SK-N-SH (cell line): ENCODE data around the gene NRN1L. TPM values are rescaled to one million over a fixed set of nuclear protein-coding genes. Genes with fewer than 3 reads are reported as not detected.

Source experiments
- CTCF ChIA-PET: fragments of 300-600, 350-600 bp; formaldehyde crosslinking; extraction: SDS; loops from one replicate; lab custom pipeline; 2021; lab: Yijun Ruan, JAX
- POLR2A ChIA-PET: fragments of 350-600 bp; sonication (Branson Sonifier 250); formaldehyde crosslinking; extraction: SDS; loops from one replicate; lab custom pipeline; 2020; ENCODE audit warnings: antibody characterized with exemption, inconsistent platforms; lab: Yijun Ruan, JAX
- DNase-seq: peaks from one replicate; pipeline ENCODE4 v3.0.0; 2012
- H2AFZ ChIP-seq: fragments of 200-600 bp; sonication (generic); 2 replicates; pipeline ENCODE4 v1.8.1; 2016; ENCODE audit warnings: antibody characterized with exemption, mild to moderate bottlenecking, low read depth
- H3F3A ChIP-seq: fragments of 200-600 bp; sonication (generic); replicated peaks from 2 replicates; pipeline ENCODE3; 2016; ENCODE audit warnings: antibody characterized with exemption, mild to moderate bottlenecking; ENCODE audit not compliant: insufficient read depth
- H3K27ac ChIP-seq, 2 experiments: fragments of 200-500 bp in 1 of 2; fragments of 200-600 bp in 1 of 2; sonication (Bioruptor generic) in 1 of 2; sonication (generic), shearing (Covaris generic) in 1 of 2; 2 replicates each; pipeline versions ENCODE4 v1.5.1 to v1.6.1; 2014 to 2016; ENCODE audit warnings: low read depth in 2 of 2, inconsistent platforms in 1 of 2, low read length in 1 of 2, mild to moderate bottlenecking in 1 of 2, mixed read lengths in 1 of 2
- H3K27me3 ChIP-seq: fragments of 200-600 bp; sonication (generic), shearing (Covaris generic); 2 replicates; pipeline ENCODE4 v1.6.1; 2016; ENCODE audit warnings: mixed run types; ENCODE audit not compliant: insufficient read depth
- H3K36me3 ChIP-seq, 2 experiments: fragments of 200-500 bp in 1 of 2; fragments of 200-600 bp in 1 of 2; sonication (Bioruptor generic) in 1 of 2; sonication (generic) in 1 of 2; replicated peaks in 1 of 2; 2 replicates each; pipeline versions ENCODE3 to v1.5.1; 2014 to 2016; ENCODE audit warnings: low read length in 1 of 2, mild to moderate bottlenecking in 1 of 2; ENCODE audit not compliant: insufficient read depth in 2 of 2, control insufficient read depth in 1 of 2
- H3K4me1 ChIP-seq, 2 experiments: fragments of 200-500 bp in 1 of 2; fragments of 200-600 bp in 1 of 2; sonication (Bioruptor generic) in 1 of 2; sonication (generic), shearing (Covaris generic) in 1 of 2; 2 replicates each; pipeline versions ENCODE4 v1.5.1 to v1.6.1; 2014 to 2016; ENCODE audit warnings: low read depth in 1 of 2, low read length in 1 of 2, mixed run types in 1 of 2; ENCODE audit not compliant: insufficient read depth in 2 of 2, control insufficient read depth in 1 of 2
- H3K4me2 ChIP-seq: fragments of 200-600 bp; sonication (generic), shearing (Covaris generic); 2 replicates; pipeline ENCODE4 v1.6.1; 2017; ENCODE audit warnings: mixed run types
- H3K4me3 ChIP-seq, 2 experiments: fragments of 200-500 bp in 1 of 2; fragments of 200-600 bp in 1 of 2; sonication (Bioruptor generic) in 1 of 2; sonication (generic), shearing (Covaris generic) in 1 of 2; 2 replicates each; pipeline versions ENCODE4 v1.5.1 to v1.8.1; 2014 to 2016; ENCODE audit warnings: low read depth in 2 of 2, inconsistent platforms in 1 of 2, low read length in 1 of 2, mild to moderate bottlenecking in 1 of 2, mixed read lengths in 1 of 2, moderate library complexity in 1 of 2
- H3K79me2 ChIP-seq: fragments of 200-600 bp; sonication (generic); 2 replicates; pipeline ENCODE4 v1.8.1; 2017; ENCODE audit warnings: mild to moderate bottlenecking; ENCODE audit not compliant: insufficient read depth
- H3K9ac ChIP-seq: fragments of 200-600 bp; sonication (generic); 2 replicates; pipeline ENCODE4 v1.6.1; 2017; ENCODE audit warnings: mixed run types
- H3K9me2 ChIP-seq: fragments of 200-600 bp; sonication (generic); 2 replicates; pipeline ENCODE4 v1.6.1; 2017; ENCODE audit warnings: mixed run types
- H3K9me3 ChIP-seq: fragments of 200-600 bp; sonication (generic); 2 replicates; pipeline ENCODE4 v1.6.1; 2017; ENCODE audit warnings: mixed run types, mild to moderate bottlenecking, moderate library complexity
- H4K20me1 ChIP-seq: fragments of 200-600 bp; sonication (generic); 2 replicates; pipeline ENCODE4 v1.6.1; 2017; ENCODE audit warnings: mild to moderate bottlenecking, mixed run types; ENCODE audit not compliant: insufficient read depth
- ELF1 ChIP-seq: IDR thresholded peaks from 2 replicates; pipeline ENCODE4 v1.4.0; 2012
- EP300 ChIP-seq, 2 experiments: IDR thresholded peaks; 2 replicates each; pipeline versions ENCODE4 v1.4.0 to v1.6.1; 2012; ENCODE audit warnings: borderline replicate concordance in 1 of 2, low read depth in 1 of 2, low read length in 1 of 2
- FOSL2 ChIP-seq: IDR thresholded peaks from 2 replicates; pipeline ENCODE4 v1.4.0; 2012; ENCODE audit warnings: low read depth, mild to moderate bottlenecking, moderate library complexity, borderline replicate concordance
- FOXJ3 ChIP-seq: sonication (generic); formaldehyde crosslinking; IDR thresholded peaks from 2 replicates; pipeline ENCODE4 v1.5.1; 2020; ENCODE audit warnings: mild to moderate bottlenecking, missing genetic modification reagents
- GABPA ChIP-seq: IDR thresholded peaks from 2 replicates; pipeline ENCODE4 v1.4.0; 2012; ENCODE audit warnings: low read depth, mild to moderate bottlenecking
- MXI1 ChIP-seq: IDR thresholded peaks from 2 replicates; pipeline ENCODE4 v1.6.1; 2012; ENCODE audit warnings: mild to moderate bottlenecking, low read depth, low read length, improper control_type of control experiment
- NFIC ChIP-seq: IDR thresholded peaks from 2 replicates; pipeline ENCODE4 v1.4.0; 2012; ENCODE audit warnings: borderline replicate concordance
- NRF1 ChIP-seq: IDR thresholded peaks from 2 replicates; pipeline ENCODE4 v1.6.1; 2012; ENCODE audit warnings: low read depth, mild to moderate bottlenecking, low read length
- SIN3A ChIP-seq: IDR thresholded peaks from 2 replicates; pipeline ENCODE4 v1.6.1; 2012; ENCODE audit warnings: low read depth, mild to moderate bottlenecking, low read length, moderate library complexity, borderline replicate concordance
- SMC3 ChIP-seq: IDR thresholded peaks from 2 replicates; pipeline ENCODE4 v1.6.1; 2012; ENCODE audit warnings: low read depth, low read length, improper control_type of control experiment
- TAF1 ChIP-seq: IDR thresholded peaks from 2 replicates; pipeline ENCODE4 v1.6.1; 2012; ENCODE audit warnings: low read depth, mild to moderate bottlenecking, low read length, moderate library complexity, borderline replicate concordance
- TEAD4 ChIP-seq: IDR thresholded peaks from 2 replicates; pipeline ENCODE4 v1.4.0; 2012; ENCODE audit warnings: mild to moderate bottlenecking, borderline replicate concordance; ENCODE audit not compliant: insufficient read depth
- YY1 ChIP-seq: IDR thresholded peaks from 2 replicates; pipeline ENCODE4 v1.4.0; 2012; ENCODE audit warnings: low read depth, mild to moderate bottlenecking
- WGBS: methylation state at CpG from one replicate; pipeline ENCODE4 v1.1.6; 2017; ENCODE audit warnings: low lambda C conversion rate; 5-methylcytosine and 5-hydroxymethylcytosine counted together
- polyA plus RNA-seq, 3 experiments: library from polyadenylated mRNA; depleted of rRNA; stranded (reverse); fragments of >200 nt; gene quantifications; 2 replicates each; pipeline ENCODE4 v1.2.3, GENCODE V29; 2012
- TF ChIP-seq, protein P1 (sequence below): IDR thresholded peaks from 2 replicates; pipeline ENCODE4 v1.4.0; 2012; ENCODE audit warnings: low read depth, borderline replicate concordance
- TF ChIP-seq, protein P2 (sequence below): fragments of 150-350 bp; IDR thresholded peaks from 2 replicates; pipeline ENCODE4 v1.6.1; 2016; ENCODE audit warnings: mild to moderate bottlenecking, low read depth, low read length
- TF ChIP-seq, protein P3 (sequence below): IDR thresholded peaks from 2 replicates; pipeline ENCODE4 v1.4.0; 2012; ENCODE audit warnings: low read depth
- TF ChIP-seq, protein P4 (sequence below): fragments of 150-350 bp; IDR thresholded peaks from 2 replicates; pipeline ENCODE4 v1.6.1; 2017; ENCODE audit warnings: antibody characterized with exemption, low read length, low read depth, borderline replicate concordance
- TF ChIP-seq, protein P5 (sequence below): fragments of 200-600 bp; sonication (generic); IDR thresholded peaks from 2 replicates; pipeline ENCODE4 v1.6.1; 2017; ENCODE audit warnings: antibody characterized with exemption, mild to moderate bottlenecking, moderate library complexity

Gene NRN1L
- polyA plus RNA-seq, 1 of the 3 experiments (the other 2 are of a cell fraction) = 0.41 TPM

DNA sequence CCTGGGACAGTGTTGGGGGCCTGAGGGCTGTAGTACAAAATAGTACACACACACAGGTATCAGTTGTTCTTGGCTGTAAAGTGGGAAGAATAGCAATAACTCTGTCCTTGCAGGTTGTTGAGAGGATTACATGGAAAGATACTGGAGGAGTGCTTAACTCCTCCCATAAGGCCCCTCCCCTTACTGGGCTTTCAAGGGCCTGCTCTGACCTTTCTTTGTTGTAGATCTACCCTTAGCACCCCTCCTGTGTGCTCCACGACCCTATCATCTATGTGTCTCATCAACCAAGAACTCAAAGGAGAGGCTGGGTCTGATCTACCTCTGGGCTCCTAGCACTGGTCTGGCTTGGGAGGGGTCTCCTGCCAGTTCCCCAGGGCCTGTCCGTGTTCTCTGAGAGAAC, 20.1 kb upstream of the NRN1L start:
- H2AFZ ChIP-seq = no peak overlapping the region
- no peaks in the 10 kb centered on the region for H3K27me3 ChIP-seq
- H3K79me2 ChIP-seq = peaks cover 85% of the 10 kb centered on the region
- H3K27ac ChIP-seq = no peak overlapping the region
- peaks cover 8% of the 10 kb centered on the region for H3F3A ChIP-seq
- peaks cover 43 to 49% of the 10 kb centered on the region in 2 experiments for H3K36me3 ChIP-seq
- ChIA-PET POLR2A (no interaction called here), CTCF (interaction anchor here (1.3 to 3.9 kb wide), 3 partner anchors 48 to 343 kb away, joined by 3 to 26 read pairs (median 4); no protein-coding TSS in a partner anchor)
- no peak for DNase-seq
- WGBS = 85% methylated on average over 2 of the region's 2 CpGs
- peaks cover 72% of the 10 kb centered on the region for H4K20me1 ChIP-seq
- H3K4me1 ChIP-seq = peaks cover 2 to 8% of the 10 kb centered on the region in 2 experiments; a peak in 2 of 4 replicates
- H3K9ac ChIP-seq = no peak overlapping the region
- H3K9me3 ChIP-seq = no peaks in the 10 kb centered on the region
- no peak overlapping the region for H3K4me3 ChIP-seq
- H3K4me2 ChIP-seq = no peak overlapping the region
- no peaks in the 10 kb centered on the region for H3K9me2 ChIP-seq
- TF ChIP-seq, protein P1, sequence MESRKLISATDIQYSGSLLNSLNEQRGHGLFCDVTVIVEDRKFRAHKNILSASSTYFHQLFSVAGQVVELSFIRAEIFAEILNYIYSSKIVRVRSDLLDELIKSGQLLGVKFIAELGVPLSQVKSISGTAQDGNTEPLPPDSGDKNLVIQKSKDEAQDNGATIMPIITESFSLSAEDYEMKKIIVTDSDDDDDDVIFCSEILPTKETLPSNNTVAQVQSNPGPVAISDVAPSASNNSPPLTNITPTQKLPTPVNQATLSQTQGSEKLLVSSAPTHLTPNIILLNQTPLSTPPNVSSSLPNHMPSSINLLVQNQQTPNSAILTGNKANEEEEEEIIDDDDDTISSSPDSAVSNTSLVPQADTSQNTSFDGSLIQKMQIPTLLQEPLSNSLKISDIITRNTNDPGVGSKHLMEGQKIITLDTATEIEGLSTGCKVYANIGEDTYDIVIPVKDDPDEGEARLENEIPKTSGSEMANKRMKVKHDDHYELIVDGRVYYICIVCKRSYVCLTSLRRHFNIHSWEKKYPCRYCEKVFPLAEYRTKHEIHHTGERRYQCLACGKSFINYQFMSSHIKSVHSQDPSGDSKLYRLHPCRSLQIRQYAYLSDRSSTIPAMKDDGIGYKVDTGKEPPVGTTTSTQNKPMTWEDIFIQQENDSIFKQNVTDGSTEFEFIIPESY = no peak
- no peak for TF ChIP-seq FOSL2
- TF ChIP-seq TAF1 = no peak
- TF ChIP-seq NRF1 = no peak
- no peak for TF ChIP-seq TEAD4
- TF ChIP-seq, all 33 proteins: peak for 0

DNA sequence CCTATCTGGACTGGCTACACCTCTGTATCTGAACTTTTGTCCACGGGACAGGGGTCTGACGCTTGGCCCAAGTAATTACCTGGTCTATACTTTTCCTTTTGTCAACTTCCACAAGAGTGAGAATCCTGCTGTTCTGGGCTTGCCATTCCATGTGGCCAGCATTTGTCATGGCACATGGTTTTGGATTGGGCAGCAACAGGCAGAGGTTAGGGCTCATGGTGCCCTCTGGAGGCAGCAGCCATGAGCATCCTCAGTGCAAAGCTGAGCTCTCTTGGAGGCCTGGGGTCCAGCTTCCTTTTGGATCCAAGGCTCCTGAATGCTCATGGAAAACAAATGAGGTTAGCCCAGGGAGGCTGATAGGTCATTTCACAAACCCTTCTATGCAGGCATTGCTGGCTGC, 19.4 kb upstream of the NRN1L start:
- H3K79me2 ChIP-seq = peaks cover 78% of the 10 kb centered on the region
- no peak overlapping the region for H3K9ac ChIP-seq
- H3K9me2 ChIP-seq = no peaks in the 10 kb centered on the region
- peaks cover 2 to 8% of the 10 kb centered on the region in 2 experiments; a peak in 2 of 4 replicates for H3K4me1 ChIP-seq
- POLR2A ChIA-PET = interaction anchor here (0.9 kb wide), 1 partner anchor 20 kb away, joined by 4 read pairs; no protein-coding TSS in a partner anchor
- peak; percentile 64 for DNase-seq
- CTCF ChIA-PET = interaction anchor here (1.3 to 3.9 kb wide), 4 partner anchors 18 to 344 kb away, joined by 3 to 26 read pairs (median 5); no protein-coding TSS in a partner anchor
- 100% methylated on average over 2 of the region's 2 CpGs for WGBS
- peaks cover 50 to 52% of the 10 kb centered on the region in 2 experiments for H3K36me3 ChIP-seq
- H2AFZ ChIP-seq = no peak overlapping the region
- H3F3A ChIP-seq = peaks cover 8% of the 10 kb centered on the region
- H3K9me3 ChIP-seq = no peaks in the 10 kb centered on the region
- no peak overlapping the region for H3K4me2 ChIP-seq
- H4K20me1 ChIP-seq = peaks cover 64% of the 10 kb centered on the region
- no peaks in the 10 kb centered on the region for H3K27me3 ChIP-seq
- no peak overlapping the region for H3K4me3 ChIP-seq
- no peak overlapping the region for H3K27ac ChIP-seq
- TF ChIP-seq, protein P2, sequence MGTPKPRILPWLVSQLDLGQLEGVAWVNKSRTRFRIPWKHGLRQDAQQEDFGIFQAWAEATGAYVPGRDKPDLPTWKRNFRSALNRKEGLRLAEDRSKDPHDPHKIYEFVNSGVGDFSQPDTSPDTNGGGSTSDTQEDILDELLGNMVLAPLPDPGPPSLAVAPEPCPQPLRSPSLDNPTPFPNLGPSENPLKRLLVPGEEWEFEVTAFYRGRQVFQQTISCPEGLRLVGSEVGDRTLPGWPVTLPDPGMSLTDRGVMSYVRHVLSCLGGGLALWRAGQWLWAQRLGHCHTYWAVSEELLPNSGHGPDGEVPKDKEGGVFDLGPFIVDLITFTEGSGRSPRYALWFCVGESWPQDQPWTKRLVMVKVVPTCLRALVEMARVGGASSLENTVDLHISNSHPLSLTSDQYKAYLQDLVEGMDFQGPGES = no peak
- TF ChIP-seq EP300 (IDR thresholded peaks at IDR 0.05; ENCODE audit: borderline replicate concordance in 1 of 2, low read depth in 1 of 2, low read length in 1 of 2) (no peak), MXI1 (peak; percentile 92), ELF1 (no peak), GABPA (no peak), FOSL2 (no peak), FOXJ3 (CRISPR knock-in tag) (no peak), NFIC (no peak), YY1 (no peak), SIN3A (no peak), SMC3 (peak; percentile 49)
- TF ChIP-seq, protein P3, sequence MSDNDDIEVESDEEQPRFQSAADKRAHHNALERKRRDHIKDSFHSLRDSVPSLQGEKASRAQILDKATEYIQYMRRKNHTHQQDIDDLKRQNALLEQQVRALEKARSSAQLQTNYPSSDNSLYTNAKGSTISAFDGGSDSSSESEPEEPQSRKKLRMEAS = peak; percentile 47
- TF ChIP-seq, protein P4, sequence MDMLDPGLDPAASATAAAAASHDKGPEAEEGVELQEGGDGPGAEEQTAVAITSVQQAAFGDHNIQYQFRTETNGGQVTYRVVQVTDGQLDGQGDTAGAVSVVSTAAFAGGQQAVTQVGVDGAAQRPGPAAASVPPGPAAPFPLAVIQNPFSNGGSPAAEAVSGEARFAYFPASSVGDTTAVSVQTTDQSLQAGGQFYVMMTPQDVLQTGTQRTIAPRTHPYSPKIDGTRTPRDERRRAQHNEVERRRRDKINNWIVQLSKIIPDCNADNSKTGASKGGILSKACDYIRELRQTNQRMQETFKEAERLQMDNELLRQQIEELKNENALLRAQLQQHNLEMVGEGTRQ = no peak
- TF ChIP-seq, protein P5, sequence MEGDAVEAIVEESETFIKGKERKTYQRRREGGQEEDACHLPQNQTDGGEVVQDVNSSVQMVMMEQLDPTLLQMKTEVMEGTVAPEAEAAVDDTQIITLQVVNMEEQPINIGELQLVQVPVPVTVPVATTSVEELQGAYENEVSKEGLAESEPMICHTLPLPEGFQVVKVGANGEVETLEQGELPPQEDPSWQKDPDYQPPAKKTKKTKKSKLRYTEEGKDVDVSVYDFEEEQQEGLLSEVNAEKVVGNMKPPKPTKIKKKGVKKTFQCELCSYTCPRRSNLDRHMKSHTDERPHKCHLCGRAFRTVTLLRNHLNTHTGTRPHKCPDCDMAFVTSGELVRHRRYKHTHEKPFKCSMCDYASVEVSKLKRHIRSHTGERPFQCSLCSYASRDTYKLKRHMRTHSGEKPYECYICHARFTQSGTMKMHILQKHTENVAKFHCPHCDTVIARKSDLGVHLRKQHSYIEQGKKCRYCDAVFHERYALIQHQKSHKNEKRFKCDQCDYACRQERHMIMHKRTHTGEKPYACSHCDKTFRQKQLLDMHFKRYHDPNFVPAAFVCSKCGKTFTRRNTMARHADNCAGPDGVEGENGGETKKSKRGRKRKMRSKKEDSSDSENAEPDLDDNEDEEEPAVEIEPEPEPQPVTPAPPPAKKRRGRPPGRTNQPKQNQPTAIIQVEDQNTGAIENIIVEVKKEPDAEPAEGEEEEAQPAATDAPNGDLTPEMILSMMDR = peak; percentile 55
- TF ChIP-seq, protein P1 = no peak
